HG03457 (cell line): ENCODE data around the gene UBTF.

Source experiments
- ATAC-seq: cut with Tn5 transposase; IDR thresholded peaks from one replicate; pipeline ENCODE4 v1.9.1; 2021; ENCODE audit warnings: moderate number of reproducible peaks; ENCODE audit not compliant: unreplicated experiment

UBTF gene

GRCh38 chr17:44214230-44214494 is 5.3 kb downstream of the UBTF start:
- ATAC-seq: no peak

GRCh38 chr17:44213403-44214229 is 5.9 kb downstream of the UBTF start:
- no peak for ATAC-seq

GRCh38 chr17:44212507-44213402 is 6.7 kb downstream of the UBTF start:
- ATAC-seq: no peak

- ATAC-seq: no peak
These were observed 7.9 kb downstream of the UBTF start for GRCh38 chr17:44211281-44212265.

GRCh38 chr17:44210342-44211192 is 8.9 kb downstream of the UBTF start:
- no peak for ATAC-seq

- ATAC-seq: no peak
These were observed 9.6 kb downstream of the UBTF start for GRCh38 chr17:44209786-44210341.

- no peak for ATAC-seq
These were observed 11.7 kb downstream of the UBTF start for GRCh38 chr17:44207743-44208142.

- ATAC-seq: no peak
These were observed 12.2 kb downstream of the UBTF start for GRCh38 chr17:44207319-44207718.

- no peak for ATAC-seq
These were observed 12.7 kb downstream of the UBTF start for GRCh38 chr17:44206825-44207155.

GRCh38 chr17:44205962-44206824 is 13.3 kb downstream of the UBTF start:
- ATAC-seq: no peak

- no peak for ATAC-seq
These were observed 15.0 kb downstream of the UBTF start for GRCh38 chr17:44204441-44204882.

- no peak for ATAC-seq
These were observed 15.6 kb downstream of the UBTF start for GRCh38 chr17:44203731-44204440.

- ATAC-seq: no peak
These were observed 16.7 kb downstream of the UBTF start for GRCh38 chr17:44202756-44203155.

- no peak for ATAC-seq
These were observed 18.9 kb downstream of the UBTF start for GRCh38 chr17:44200478-44201155.

GRCh38 chr17:44199553-44200477 is 19.7 kb downstream of the UBTF start, which contains the start of gene ATXN7L3:
Gene ATXN7L3 (minus strand): TSS chr17:44199884. CDS start chr17:44198070, 1,814 bp downstream.
- ATAC-seq: no peak

- ATAC-seq: no peak
These were observed 20.5 kb downstream of the UBTF start for GRCh38 chr17:44198721-44199552.
